HG03103 (cell line): ENCODE measurements around the gene ILKAP.

ENCODE experiments used
- ATAC-seq: cut with Tn5 transposase; IDR thresholded peaks from one replicate; pipeline ENCODE4 v1.9.1; 2021; ENCODE audit warnings: low read depth; ENCODE audit not compliant: unreplicated experiment

The ILKAP gene

GRCh38 chr2:238203094-238203972 is at the start of gene ILKAP:
TSS of gene ILKAP (minus strand) at chr2:238203695. CDS start at chr2:238203553, 142 bp downstream.
- peak; percentile 94 for ATAC-seq

GRCh38 chr2:238252766-238253630 is 49.5 kb upstream of the ILKAP start:
- no peak for ATAC-seq

DNA sequence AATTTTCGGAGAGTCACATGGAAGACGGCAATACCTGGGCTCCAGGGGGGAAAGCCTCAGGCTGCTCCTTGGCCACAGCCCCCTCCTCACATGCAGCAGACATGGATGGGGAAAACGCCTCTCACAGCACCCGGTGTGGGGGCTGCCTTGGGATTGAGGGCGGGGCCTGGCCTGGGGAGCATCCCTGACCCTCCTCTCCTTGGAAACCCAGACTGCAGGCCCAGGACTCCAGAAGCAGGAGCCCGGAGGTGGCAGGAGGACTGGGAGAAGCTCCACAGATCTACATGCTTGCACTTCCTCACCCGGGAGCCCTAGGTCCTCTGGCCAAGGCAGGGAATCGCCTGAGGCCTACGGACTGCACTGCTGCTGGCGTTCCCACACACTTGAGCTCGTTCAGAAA is 48.5 kb upstream of the ILKAP start:
- ATAC-seq = no peak

DNA sequence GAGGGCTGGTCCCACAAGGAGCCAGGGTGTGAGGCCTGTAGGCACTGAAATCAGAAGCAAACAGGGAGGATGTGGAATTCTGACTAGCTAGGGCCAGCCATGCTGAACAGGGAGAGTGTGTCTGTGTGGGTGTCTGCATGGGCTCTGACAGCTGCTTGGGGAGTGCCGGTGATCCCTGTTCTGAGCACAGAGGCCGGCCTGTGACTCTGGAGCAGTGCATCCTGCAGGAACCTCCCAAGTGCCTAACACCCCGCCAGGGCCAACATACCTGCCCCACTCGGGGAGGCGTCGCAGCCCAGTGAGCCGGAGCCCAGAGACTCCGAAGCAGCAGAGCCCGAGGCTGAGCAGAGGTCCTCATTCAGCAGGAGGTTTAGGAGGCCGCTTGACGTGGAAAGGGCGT is 47.8 kb upstream of the ILKAP start:
- ATAC-seq = no peak

- ATAC-seq = no peak
Observed at GRCh38 chr2:238250896-238251295, 47.4 kb upstream of the ILKAP start.

GRCh38 chr2:238247841-238248453 is 44.5 kb upstream of the ILKAP start:
- no peak for ATAC-seq

DNA sequence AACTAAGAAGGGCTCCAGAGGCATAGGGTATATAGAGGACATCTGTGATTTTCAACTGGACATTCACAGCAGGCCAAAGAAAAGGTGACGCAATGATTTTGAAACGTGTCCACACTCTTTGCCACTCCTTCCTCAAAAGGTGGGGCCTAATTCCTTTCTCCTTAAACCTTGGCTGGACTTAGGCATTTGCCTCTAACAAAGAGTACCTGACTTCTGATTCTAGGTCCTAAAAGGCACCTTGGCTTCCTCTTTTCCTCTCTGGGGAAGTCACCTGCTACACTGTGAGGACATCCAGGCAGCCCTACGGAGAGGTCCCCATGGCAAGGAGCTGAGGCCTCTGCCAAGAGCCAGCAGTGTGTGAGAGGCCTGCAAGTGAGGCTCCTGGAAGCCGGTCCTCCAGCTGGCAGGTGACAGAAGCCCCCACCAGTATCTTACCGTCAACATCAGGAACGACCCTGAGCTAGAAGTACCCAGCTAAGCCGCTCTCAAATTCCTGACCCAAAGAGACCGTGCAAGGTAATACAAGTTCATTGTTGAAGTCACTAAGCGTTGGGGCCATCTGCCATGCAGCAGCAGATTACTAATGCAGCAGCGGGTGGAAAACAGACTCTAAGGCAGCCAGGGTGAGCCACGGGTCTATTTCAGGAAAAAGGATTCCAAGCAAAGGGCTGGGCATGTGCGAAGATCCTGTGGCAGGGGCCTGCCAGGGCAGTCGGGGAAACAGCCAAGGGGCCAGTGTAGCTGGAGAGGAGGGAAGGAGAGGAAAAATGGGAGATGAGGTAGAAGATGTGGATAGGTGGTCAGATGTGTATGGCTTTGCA is 43.7 kb upstream of the ILKAP start:
- no peak for ATAC-seq

DNA sequence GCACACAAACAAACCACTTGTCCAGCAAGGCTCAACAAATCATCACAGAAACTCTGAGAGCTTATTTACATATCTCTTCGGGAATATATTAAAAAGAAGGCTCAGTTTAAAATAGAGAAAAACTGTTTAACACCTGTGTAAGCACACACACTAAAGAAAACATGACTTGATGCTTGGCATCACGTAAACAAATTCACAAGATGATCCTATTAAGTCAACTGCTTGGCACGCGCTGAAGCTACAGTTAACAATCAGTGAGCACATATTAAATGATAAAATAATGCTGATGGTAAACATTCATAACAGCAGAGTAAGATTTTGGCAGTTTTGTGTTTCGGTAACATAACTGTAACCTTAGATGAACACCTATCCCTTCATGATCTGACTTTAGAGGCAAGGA is 40.7 kb upstream of the ILKAP start:
- no peak for ATAC-seq

- ATAC-seq = no peak
Observed at GRCh38 chr2:238243496-238244076, 40.1 kb upstream of the ILKAP start.

DNA sequence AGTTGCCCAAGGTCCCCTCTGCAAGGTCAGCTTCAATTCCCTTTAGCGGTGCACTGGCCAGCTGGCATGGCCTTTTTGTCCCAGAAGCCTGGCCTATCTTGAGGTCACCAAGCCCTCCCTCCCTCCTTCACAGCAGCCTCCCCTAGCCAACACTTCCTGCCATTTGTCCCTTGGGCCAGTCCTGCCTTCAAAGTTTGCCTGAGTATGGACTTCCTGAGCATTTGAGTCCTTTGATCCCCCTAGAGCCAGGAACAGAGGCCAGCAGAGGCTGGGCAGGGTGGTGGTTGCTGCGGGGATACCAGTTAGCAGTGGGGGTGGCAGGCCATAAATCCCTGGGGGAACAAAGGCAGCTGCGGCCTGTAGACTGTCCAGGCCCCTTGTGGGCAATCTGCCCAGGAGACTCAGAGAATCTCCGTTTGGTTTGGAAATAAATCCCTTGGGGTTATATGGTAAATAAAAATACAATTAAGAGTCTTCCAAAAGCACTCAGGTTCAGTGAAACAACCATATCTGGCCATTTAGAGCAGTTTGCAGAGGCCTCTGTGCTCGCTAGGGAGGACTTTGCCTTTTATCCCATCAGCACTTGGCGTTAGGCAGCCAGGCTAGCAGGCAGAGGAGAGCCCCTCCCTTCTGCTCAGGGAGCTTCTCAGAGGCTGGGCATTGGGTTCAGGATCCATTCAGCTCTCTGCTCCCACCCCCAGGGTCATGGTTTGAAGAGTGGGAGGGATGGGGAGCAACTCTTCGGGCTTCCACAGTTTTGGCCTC is 39.4 kb upstream of the ILKAP start:
- ATAC-seq = no peak

- ATAC-seq = no peak
Observed at GRCh38 chr2:238241970-238242369, 38.5 kb upstream of the ILKAP start.

- no peak for ATAC-seq
Observed at GRCh38 chr2:238240757-238241711, 37.5 kb upstream of the ILKAP start.

DNA sequence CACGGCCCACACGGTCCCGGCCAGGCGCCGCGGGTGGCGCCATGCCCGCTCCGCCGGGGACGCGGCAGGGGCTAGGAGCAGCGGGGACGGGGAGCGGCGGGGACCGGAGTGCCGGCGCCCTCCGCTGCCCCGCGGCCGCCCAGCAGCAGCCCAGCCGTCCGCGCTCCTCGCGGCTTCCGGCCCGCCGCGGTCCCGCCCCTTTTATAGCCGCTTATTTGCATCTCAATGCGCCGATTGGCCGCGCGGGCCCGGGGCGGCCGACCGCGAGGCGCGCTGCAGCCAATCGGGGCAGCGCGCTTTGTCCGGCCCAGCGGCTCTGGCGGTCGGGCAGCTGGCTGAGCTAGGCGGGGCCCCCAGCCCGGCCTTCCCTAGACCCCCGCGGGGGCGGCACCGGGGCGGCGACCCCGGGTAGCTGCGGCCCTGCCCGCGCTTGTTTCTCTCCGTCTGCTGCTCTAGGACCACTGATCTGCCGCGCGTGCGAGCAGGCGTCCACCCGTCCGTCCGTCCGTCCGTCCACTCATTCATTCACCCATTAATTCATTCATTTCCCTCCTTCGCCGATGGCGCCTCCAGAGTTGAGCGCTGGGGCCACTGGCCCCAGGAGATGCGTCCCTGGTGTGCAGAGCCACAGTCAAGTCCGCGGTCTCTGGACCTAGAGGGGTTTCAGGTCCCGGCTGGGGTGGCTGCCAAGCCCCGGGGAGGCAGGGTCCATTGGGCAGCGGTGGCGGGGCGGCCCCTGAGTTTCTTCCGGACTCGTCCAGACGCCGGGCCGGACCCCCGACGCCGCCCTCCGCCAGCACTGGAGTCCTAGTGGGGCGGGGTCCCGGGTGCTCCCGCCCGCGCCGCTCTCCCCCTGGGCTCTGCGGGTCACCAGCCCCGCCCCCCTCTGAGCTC is 36.6 kb upstream of the ILKAP start, which contains the start of gene HES6:
Gene HES6, minus strand, starts transcription at position 176 of the 894 bp plus-strand sequence. Its CDS starts 133 bp downstream, at position 43.
- peak; percentile 80 for ATAC-seq

DNA sequence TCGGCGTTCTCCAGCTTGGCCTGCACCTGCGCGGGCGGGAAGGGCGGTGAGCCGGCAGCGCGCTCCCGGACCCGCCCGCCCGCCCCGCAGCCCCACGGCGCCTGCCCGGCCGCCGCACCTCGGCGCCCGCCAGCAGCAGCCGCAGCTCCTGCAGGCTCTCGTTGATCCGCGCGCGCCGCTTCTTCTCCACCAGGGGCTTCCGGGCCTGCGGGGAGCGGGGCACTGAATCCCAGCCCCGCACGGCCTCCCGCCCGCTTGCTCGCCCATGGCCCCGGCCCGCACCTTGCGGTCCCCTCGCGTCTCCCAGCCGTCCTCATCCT is 36.0 kb upstream of the ILKAP start:
- peak; percentile 8 for ATAC-seq

- peak; percentile 22 for ATAC-seq
Observed at GRCh38 chr2:238238766-238239542, 35.5 kb upstream of the ILKAP start.

- ATAC-seq = no peak
Observed at GRCh38 chr2:238238311-238238765, 34.8 kb upstream of the ILKAP start.
